VCaP (cell line): ENCODE measurements around the gene ALDH3A1.

Experiments
- H3K27ac ChIP-seq: fragments of 450-650 bp; 2 replicates; pipeline ENCODE4 v1.5.1; 2017
- CTCF ChIP-seq: fragments of 450-650 bp; conservative IDR thresholded peaks from 2 replicates; pipeline ENCODE4 v1.5.1; 2017; ENCODE audit warnings: mild to moderate bottlenecking, moderate library complexity

Gene ALDH3A1

DNA sequence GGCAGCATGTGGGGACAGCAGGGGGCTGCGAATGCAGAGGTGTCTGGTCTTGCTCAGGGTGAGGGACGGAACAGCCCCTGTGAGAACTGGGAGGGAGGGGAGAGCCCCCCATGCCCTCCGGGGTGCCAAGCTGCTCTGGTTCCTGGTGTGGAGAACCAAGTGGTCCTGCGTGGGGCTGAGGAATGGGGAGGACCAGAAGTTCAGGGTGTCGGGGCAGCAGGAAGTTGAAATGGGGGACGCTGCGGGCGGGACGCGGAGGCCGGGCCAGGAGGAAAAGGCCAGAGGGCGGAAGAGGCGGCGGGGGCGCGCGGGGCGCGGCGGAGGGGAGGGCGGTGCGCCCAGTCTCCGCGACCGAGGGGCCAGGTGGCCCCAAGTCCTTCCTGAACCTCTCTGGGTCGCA lies 3.6 kb downstream of the ALDH3A1 start:
- H3K27ac ChIP-seq = no peak overlapping the region
- TF ChIP-seq CTCF = no peak

DNA sequence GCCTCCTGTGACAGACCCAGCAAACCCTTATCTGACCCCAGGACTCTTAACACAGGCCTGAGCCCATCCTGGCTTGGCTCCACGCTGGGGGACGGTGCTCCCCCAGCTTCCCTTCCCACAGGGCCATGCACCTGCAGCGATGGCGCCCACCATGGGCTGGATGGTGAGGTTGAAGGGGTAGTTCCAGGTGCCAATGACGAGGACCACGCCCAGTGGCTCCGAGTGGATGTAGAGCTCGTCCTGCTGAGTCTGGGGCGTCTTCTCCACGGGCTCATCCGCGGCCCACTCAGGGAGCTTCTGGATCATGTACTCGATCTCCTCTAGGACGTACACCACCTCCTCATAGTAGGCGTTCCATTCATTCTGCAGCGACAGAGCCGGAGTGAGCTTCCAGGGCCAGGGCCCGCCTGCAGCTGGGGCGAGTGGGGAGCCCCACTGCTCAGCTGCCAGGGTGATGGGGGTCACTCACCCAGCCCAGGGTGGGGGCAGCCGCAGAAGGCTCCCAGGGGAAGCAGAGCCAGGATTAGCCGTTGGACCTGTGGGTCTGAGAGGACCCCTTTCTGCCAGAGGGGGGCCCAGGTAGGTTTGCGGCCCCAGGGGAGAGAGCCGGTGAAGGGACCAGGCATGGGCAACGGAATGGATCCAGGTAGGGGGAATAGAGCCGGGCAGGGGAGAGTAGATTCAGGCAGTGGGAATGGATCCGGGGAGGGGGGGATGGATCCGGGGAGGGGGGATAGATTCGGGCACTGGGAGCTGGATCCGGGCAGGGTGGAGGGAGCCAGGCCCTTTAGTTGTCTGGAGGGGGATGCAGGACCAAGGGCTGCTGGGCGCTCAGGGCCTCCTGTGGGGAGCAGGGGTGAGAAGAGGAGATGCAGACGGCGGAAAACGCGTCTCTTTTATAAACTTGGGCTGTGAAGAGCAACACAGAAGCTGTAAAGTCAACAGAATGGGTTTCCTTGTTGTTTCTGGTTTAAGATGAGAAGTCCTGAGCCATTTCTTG lies 4.7 kb downstream of the ALDH3A1 start:
- no peak for TF ChIP-seq CTCF
- no peak overlapping the region for H3K27ac ChIP-seq

- no peak for TF ChIP-seq CTCF
- no peak overlapping the region for H3K27ac ChIP-seq
These were observed 5.6 kb downstream of the ALDH3A1 start for GRCh38 chr17:19742495-19742894.

- TF ChIP-seq CTCF = no peak
- H3K27ac ChIP-seq = no peak overlapping the region
These were observed 6.2 kb downstream of the ALDH3A1 start for GRCh38 chr17:19741832-19742457.

DNA sequence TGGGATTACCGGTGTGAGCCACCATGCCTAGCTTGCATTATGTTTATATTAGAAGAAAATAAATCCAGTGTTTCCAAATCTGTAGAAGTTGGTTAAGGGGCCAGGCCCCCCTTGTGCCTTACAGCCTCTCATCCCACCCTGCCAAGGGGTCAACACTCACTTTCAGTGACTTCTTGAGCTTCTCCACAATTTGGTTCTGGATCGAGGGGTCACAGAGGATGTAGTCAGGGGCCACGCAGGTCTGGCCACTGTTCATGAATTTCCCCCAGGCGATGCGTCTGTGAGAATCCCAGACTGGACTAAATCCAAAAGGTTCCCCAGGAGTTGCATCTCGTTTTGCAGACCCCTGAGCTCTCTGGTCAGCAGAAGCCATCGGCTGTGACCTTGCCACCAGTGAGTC lies 7.2 kb downstream of the ALDH3A1 start:
- H3K27ac ChIP-seq = no peak overlapping the region
- no peak for TF ChIP-seq CTCF

GRCh38 chr17:19739241-19740201 lies 8.6 kb downstream of the ALDH3A1 start:
- no peak for TF ChIP-seq CTCF
- H3K27ac ChIP-seq = no peak overlapping the region
